ENCODE data around the gene MYPOP.
A peak's percentile ranks its signal among the peaks of the same experiment; 100 is the strongest.

- TF ChIP-seq CTCF (conservative IDR thresholded peaks at IDR 0.05) (peak; percentile 51; the same call in 1 of the 2 replicates), EZH2 (IDR thresholded peaks at IDR 0.05; ENCODE audit: low read depth) (no peak)
These were observed 18.9 kb downstream of the MYPOP start for GRCh38 chr19:45883586-45883880.
